DMS53 treated with DMSO at 0.1 percent for 48 hours (cell line): Measurements from ENCODE around the gene APOBEC3F.
"Not testable (repeated sequence)": the region's sequence is repeated elsewhere in the genome, so short reads cannot be mapped to it uniquely, and the experiment has no call there.

ENCODE experiments used
- DNase-seq: peaks from one replicate; lab custom pipeline; 2025; ENCODE audit not compliant: unreplicated experiment; lab: John Stamatoyannopoulos, UW

Gene APOBEC3F

DNA sequence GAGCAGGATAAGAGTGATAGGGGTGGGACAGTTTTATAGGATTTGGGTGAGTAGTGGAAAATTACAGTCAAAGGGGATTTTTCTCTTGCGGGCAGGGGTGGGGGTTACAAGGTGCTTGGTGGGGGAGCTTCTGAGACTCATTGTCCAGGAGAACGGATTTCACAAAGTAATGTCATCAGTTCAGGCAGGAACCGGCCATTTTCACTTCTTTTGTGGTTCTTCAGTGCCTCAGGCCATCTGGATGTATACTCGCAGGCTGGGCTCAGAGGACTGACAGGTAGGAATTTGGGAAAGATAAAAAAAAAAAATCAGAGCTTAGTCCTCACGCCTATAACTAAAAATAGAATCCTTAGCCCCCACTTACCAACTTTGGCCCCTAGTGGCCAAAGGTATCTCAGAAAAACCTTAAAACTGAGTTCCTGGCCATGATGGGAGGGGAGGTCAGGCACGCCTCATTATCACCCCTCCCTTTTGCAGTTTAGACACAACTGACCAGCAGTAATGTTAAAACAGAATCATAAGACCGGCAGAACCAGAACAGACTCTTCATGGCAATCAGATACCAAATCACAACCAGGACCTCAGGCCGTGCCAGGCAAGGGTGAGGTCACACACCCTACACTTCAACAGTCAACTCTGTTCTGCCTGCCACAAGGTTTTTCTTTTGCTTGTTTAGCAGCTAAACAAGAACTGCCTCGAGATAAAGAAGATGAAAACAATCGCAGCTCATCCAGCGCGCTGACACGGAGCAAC, 27.5 kb downstream of the APOBEC3F start:
- no peak for DNase-seq

DNA sequence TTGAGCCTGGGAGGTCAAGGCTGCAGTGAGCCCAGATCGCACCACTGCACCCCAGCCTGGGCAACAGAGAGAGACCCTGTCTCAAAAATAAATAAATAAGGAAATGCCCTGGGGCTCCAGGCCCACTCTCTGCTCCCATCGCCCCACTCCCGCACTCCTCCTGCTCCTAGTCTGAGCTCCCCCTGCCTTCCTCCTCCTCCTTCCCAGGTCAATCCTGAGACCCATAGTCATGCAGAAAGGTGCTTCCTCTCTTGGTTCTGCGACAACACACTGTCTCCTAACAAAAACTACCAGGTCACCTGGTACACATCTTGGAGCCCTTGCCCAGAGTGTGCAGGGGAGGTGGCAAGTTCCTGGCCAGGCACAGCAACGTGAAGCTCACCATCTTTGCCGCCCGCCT, 29.5 kb downstream of the APOBEC3F start:
- DNase-seq, result no peak

DNA sequence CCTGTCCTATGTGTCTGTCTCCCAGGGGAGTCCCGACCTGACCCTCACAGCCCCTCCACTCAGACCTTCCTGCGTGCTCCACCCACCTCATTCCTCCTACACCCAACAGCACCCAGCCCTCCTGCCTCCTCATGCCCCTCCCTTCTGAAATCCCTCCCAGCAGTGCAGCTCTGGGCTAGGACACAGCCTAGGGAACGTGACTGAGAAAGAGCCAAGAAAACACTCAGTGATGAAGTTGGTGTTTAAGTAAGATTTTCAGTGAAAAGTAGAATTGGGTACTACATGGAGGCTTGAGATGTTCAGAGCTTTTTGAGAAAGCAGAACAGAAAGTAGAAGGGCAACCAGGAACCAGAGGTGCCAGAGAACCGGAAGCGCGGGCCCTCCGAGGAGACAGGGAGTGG, 31.9 kb downstream of the APOBEC3F start:
- not testable (repeated sequence) for DNase-seq

DNA sequence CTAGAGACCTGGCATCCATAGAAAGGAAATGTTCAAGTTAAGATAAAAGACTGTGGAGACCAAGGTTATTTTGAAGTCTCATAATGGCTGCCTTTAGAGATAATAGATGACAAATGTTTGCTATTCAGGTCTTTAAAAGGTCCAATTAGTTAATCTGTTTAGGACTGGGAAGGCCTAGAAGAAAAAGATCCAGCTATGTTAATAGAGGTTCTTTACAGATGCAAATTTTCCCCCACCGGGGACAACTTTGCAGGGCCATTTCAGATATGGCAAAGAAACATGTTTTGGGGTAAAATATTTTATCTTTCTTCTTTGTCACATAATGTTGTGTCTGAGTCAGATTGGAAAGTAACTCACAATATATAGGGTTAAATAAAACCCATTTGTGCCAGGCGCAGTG, 33.3 kb downstream of the APOBEC3F start:
- no peak for DNase-seq

DNA sequence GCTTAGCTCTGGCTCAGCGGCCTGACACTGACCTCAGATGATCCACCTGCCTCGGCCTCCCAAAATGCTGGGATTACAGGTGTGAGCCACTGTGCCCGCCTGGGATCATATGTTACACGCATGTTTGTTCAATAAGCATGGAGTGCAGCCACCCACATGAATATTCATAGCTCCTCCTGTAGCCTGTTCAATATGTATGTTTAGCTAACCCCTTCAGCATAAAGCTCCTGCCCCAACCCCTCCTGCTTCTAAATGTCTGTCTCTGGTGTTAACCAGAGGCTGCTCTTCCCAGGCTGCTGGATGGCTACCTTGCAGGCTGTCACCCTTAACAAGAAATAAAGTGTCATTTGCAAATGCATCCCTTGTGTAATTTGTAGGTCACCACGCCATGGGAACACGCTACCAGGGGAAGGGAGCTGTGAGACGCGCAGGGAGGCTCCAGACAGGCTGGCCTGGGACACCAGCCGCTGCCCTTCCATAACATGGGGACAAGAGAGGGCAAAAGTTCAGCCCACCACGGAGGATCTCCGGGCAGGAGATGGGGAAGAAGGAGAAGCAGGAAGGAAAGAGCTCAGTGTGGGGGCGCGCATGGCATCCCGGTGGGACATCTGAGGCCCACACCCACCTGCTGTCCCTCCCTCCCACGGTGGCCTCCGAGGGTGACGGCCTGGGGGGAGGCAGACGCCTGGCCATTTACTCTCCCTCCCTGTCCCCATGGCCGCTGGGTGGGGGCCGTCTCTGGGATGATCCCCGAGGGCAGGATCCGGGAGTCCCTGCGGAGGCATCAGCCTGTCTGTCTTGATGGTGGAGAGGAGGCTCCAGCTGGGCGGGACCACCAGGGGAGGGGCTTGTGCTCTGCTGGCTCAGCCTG, 35.7 kb downstream of the APOBEC3F start:
- DNase-seq, result not testable (repeated sequence)

DNA sequence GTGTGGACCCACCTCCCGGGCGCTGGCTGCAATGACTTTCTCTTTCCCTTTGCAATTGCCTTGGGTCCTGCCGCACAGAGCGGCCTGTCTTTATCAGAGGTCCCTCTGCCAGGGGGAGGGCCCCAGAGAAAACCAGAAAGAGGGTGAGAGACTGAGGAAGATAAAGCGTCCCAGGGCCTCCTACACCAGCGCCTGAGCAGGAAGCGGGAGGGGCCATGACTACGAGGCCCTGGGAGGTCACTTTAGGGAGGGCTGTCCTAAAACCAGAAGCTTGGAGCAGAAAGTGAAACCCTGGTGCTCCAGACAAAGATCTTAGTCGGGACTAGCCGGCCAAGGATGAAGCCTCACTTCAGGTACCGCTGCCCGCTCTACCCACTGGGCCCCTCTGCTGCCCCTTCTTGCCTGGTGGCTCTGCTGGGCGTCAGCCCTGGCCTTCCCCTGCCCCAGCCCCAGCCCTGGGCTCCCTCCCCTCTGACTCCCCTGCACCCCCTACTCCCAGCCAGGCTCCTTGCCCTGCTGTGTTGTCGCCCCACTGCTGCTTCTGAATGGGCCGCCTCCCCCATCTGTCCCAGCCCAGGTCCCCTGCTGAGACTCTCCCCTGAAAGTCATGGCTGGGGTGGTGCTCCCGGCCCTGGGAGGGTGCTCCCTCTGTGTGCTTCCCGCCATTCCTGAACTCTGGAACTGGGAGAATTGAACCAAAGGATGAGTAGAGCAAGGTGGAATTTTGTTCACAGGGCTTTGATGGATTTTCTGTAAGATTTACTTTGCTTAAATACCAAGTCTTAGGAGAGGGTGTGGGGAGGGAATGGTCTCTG, 36.6 kb downstream of the APOBEC3F start, which contains the start of gene APOBEC3G:
TSS of gene APOBEC3G (plus strand) at position 250 of the 815 bp plus-strand sequence. CDS start at position 337, 87 bp downstream.
- DNase-seq, result not testable (repeated sequence)

DNA sequence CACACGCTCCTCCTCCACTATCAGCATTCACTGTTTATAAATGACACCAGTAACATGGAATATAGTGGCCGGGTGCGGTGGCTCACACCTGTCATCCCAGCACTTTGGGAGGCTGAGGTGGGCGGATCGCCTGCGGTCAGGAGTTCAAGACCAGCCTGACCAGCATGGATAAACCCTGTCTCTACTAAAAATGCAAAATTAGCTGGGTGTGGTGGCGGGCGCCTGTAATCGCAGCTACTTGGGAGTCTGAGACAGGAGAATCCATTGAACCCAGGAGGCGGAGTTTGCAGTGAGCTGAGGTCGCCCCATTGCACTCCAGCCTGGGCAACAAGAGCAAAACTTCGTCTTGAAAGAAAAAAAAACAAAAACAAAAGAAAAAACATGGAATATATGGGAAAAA, 37.2 kb downstream of the APOBEC3F start:
- DNase-seq, result not testable (repeated sequence)

DNA sequence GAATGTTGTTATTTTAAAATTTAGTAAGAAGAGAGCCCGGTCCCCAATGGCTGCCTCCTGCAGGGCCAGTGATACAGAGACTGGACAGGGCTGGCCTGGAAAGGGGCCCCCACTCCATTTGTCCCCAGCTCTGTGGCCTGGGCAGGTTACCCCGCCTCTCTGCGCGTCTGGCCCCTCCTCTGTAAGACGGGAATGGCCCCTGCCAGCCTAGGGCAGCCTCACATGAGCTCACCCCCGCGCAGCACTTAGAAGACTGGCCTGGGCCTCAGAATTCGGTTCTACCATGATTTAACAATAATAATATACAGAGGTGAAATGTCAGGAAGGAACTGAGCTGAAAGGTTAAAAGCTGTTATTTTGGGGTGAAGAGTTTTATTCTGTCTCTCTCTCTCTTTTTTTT, 37.7 kb downstream of the APOBEC3F start:
- no peak for DNase-seq

DNA sequence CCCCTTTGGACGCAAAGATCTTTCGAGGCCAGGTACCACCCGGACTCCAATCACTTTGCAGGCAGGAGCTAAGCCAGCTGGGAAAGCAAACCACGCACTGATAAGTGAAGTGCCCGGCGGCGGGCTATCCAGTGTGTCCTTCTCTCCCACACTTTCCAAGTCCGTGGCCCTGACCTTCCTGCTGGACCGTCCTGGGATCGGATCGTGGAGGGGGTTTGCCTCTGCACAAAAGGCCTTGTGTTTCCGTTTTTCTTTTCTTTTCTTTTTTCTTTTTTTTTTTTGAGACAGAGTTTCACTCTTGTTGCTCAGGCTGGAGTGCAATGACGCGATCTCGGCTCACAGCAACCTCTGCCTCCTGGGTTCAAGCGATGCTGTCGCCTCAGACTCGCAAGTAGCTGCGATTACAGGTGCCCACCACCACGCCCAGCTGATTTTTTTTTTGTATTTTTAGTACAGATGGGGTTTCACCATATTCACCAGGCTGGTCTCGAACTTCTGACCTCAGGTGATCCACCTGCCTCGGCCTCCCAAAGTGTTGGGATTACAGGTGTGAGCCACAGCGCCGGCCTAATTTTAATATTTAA, 38.5 kb downstream of the APOBEC3F start:
- not testable (repeated sequence) for DNase-seq

DNA sequence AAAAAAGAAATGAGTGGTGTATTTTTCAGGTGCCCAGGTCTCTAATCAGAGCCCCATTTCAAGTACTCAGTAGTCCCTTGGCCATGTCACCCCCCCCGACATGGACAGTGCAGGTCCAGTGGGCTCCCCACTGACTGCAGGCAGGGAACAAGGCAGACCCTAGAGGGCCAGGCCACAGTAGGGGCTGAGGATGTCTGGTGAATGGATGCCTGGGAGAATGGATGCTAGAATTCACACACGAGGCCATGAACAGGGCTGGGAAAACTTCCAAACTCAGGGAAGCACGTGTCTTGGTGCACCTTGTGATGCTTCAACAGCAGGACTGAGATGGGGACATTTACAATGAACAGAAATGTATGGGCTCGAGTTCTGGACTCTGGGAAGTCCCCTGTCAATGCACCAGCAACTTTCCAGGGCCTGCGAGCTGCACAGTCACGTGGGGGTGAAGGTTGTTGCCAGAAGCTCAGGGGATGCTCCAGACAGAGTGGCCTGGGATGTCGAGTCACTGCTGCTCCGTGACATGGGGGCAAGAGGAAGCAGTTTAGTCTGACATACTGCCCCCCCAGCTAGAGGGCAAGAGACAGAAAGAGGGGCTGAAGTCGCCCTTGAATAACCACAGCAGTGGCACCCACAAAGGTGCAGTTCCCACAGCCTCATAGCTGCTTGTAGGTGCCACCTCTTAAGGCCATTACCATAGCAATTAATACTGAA, 39.5 kb downstream of the APOBEC3F start:
- DNase-seq, result no peak

DNA sequence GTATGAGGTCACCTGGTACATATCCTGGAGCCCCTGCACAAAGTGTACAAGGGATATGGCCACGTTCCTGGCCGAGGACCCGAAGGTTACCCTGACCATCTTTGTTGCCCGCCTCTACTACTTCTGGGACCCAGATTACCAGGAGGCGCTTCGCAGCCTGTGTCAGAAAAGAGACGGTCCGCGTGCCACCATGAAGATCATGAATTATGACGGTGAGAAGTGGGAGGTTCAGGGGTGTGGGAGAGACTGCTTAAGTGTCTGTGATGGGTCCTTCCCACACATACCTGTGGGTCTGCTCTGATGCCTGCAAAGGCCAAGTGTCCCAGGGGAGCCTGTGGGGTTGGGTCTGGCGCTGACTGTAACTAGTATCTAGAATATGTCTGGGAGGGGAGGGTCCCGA, 40.4 kb downstream of the APOBEC3F start:
- no peak for DNase-seq

DNA sequence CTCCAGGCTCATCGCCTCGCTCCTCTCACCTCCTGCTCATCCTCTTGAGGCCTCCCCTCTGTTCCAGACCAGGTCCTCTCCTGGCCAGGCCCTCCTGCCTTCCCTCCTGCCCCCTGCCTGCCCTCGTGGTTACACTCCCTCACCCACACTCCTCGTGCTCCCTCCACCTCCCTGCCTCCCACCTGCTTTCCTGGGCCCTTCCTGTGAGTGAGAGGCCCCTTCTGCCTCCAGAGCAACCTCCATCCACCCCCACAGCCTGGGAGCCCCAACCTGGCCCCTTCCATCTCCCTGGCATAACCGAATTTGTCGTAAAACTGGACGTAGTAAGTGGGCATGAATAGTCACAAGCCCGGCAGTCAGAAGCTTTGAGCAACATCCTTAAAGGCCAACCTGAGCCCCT, 40.9 kb downstream of the APOBEC3F start:
- DNase-seq, result no peak

DNA sequence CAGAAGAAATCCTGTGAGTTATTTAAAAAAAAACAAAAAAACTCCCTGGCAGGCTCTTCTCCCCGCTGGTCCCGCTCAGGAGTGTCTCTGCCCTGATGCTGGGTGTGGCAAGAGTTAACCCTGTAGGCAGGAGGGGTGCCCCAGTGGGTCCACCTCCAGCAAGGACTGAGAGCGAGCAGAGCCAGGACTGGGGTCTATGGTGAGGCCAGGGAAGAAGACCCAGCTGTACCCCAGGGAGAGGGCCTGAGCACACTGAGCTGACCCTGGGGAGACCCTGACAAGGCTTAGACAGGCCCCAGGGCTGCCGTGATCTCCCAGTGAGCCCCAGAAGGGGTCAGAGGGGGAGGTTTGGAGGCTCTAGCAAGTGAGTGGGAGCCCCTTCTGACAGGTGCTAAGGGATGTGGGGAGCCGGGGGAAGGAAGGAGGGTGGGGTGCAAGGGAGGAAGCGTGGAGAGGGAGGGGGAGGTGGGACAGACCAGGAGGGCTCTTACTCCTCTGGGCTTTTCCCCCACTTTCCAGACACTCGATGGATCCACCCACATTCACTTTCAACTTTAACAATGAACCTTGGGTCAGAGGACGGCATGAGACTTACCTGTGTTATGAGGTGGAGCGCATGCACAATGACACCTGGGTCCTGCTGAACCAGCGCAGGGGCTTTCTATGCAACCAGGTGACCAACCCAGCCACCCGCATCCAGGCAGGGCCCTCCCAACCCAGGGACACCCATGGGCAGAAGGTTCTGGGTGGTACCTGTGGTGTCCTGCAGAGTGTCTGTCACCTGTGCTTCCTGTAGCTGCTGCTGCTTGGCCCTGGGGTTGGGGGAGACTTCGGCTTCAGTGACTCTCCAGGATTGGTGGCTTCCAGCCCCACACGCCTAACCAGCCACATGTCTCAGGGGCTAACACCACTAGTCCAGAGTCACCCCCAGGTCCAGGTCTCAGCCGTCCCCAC, 42.8 kb downstream of the APOBEC3F start:
- no peak for DNase-seq

DNA sequence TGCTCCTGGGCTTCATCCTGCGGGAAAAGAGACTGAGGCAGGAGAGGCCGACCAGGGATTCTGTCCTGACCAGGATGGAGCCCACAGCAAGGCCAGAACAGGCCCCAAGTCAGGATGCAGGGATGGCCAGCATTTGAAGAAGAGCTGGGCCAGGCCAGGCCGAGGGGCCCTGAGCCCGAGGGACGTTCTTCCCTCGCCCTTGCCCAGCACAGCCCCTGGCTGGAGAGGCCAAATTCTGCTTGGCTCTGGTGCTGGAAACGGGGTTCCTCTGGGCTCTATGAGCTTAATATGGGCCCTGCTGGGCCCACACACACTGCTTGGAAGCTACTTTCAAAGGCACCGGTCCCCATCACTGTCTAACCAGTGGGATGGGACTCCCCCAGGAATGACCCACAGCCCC, 44.0 kb downstream of the APOBEC3F start:
- DNase-seq, result no peak

DNA sequence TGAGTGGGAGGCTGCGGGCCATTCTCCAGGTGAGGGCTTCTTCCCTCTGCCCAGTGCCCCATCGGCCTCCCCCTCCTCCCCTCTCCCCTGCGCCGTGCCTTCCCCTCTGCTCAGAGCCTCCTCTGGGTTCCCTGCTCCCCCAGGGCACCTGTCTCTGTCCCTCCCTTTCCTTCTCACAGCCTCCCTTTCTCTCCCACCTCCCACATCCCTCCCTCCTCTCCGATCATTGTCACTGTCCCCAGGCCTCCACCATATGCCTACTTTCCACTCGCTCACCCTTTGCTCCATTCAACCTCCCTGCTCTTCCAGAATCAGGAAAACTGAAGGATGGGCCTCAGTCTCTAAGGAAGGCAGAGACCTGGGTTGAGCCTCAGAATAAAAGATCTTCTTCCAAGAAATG, 46.4 kb downstream of the APOBEC3F start:
- no peak for DNase-seq

DNA sequence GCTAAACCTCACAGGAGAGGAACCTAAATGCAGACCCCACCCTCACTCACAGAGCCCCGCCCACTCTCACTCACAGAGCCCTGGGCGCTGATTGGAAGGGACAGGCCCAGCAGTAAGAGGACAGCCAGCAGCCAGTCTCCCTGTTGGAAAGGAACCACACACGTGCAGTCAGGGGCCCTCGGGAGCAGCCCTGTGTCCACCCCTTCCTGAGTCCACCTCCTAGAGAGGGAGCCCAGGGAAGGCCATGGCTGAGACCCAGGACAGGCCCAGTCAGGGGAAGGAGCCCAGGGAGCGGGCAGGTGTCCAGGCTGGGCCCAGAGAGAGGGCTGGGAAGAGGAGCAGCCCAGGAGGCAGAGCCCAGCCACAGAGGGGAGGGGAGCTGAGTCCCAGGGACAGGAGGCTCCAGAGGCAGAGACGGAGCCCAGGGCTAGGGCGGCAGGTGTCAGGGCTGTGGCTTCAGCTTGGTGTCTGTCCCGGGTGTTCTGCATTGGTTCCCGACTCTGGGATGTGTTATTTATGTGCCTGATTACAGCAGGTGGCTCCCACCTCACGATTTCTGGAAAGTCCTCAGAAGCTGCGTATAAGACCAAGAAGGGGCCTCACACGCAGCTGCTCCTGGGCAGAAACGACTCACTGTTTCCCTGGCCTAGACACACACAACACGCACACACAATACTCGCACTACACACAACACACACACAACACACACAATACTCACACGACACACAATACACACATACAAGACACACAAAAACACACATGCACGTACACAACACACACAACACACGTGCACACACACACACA, 47.4 kb downstream of the APOBEC3F start:
- DNase-seq, result no peak

DNA sequence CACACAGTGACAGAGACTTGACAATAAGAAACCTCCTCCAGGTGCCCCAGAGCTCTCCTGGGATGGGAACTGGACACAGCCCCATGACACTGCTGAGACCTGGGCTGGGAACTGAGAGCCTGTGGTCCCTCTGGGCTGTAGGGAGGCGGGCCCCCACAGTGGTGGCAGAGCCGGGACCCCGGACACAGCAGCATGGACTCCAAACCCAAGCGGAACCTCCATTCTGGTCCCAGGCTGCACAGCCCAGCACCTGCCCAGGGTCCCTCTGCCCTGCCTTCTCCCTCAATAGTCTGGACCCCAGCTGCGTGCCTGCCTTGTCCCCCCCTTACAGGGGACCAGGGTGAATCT, 48.0 kb downstream of the APOBEC3F start:
- DNase-seq, result no peak

DNA sequence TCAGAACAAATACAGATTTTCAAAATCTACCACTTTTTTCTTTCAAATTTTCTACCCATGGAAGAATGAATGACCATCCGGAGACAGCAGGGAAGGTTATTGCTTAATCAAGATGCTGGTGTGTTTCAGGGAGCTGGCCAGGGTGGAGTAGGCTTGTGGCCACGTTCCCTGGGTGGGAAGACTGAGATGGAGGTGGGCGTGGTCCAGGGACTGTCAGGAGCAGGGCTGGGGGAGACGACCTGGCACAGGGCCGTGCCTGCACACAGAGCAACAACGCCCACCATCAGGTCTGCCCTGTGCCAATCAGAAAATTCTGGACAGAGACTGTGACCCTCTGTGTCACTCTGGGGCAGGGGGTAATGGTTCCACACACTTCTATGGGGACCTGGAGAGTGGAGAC, 49.3 kb downstream of the APOBEC3F start:
- DNase-seq, result no peak
